K562 (cell line): ENCODE measurements around the gene CHST2. TPM values are rescaled to one million over a fixed set of nuclear protein-coding genes. Genes with fewer than 3 reads are reported as not detected.
A peak's percentile ranks its signal among the peaks of the same experiment; 100 is the strongest.

ENCODE experiments used
- CSDE1 ChIP-seq, 2 experiments: fragments of 450-650 bp; IDR thresholded peaks; 2 replicates each; pipeline ENCODE4 v1.6.1; 2016; ENCODE audit warnings: mild to moderate bottlenecking in 1 of 2
- GTF2B ChIP-seq: IDR thresholded peaks from 2 replicates; pipeline ENCODE4 v1.6.1; 2011; ENCODE audit not compliant: insufficient read length; ENCODE audit errors: extremely low read depth
- HNRNPLL ChIP-seq: fragments of 200-400 bp; formaldehyde crosslinking; IDR thresholded peaks from 2 replicates; pipeline ENCODE4 v1.6.1; 2017; ENCODE audit warnings: low read length, low read depth, mild to moderate bottlenecking; ENCODE audit not compliant: poor library complexity, severe bottlenecking
- RREB1 ChIP-seq: fragments of 250-450 bp; sonication (Bioruptor Pico); IDR thresholded peaks from 2 replicates; pipeline ENCODE4 v1.4.0; 2020
- SMAD4 ChIP-seq: fragments of 250-450 bp; sonication (Bioruptor Pico); conservative IDR thresholded peaks from 2 replicates; pipeline ENCODE4 v1.8.0; 2021; ENCODE audit warnings: inconsistent platforms, mild to moderate bottlenecking, moderate library complexity
- SMARCA4 ChIP-seq: fragments of 450-650 bp; IDR thresholded peaks from 2 replicates; pipeline ENCODE4 v1.6.1; 2016
- UBTF ChIP-seq, 2 experiments: IDR thresholded peaks; 2 replicates each; pipeline ENCODE4 v1.6.1; 2012; ENCODE audit warnings: improper control_type of control experiment in 2 of 2, low read depth in 2 of 2, low read length in 2 of 2, borderline replicate concordance in 1 of 2
- polyA plus RNA-seq, 8 experiments: library from polyadenylated mRNA; depleted of rRNA in 4 of 8; stranded (reverse) in 5 of 8; unstranded in 3 of 8; fragments of >200 nt; fragmentation: Nextera tagmentation in 2 of 8; fragmentation: Illumina TruSeq in 1 of 8; extraction: Ambion mirVana in 2 of 8; extraction: Trizol in 1 of 8; gene quantifications; 2 replicates each; pipeline versions ENCODE4 v1.2.1 to v1.2.3, GENCODE V29; 2011 to 2014; ENCODE audit warnings: inconsistent platforms in 1 of 8, missing spikeins in 1 of 8
- total RNA-seq, 7 experiments: library from RNA; depleted of rRNA in 6 of 7; stranded (reverse); fragments of >200 nt in 6 of 7; fragmentation: Illumina TruSeq in 2 of 7; extraction: Trizol in 2 of 7; gene quantifications; 2 replicates each; pipeline versions ENCODE4 v1.2.1 to v1.2.3, GENCODE V29; 2011 to 2021; ENCODE audit warnings: low replicate concordance in 1 of 7
- TF ChIP-seq, protein P1 (sequence below), 3 experiments: fragments of 200-800 bp in 1 of 3; fragments of 250-450 bp in 1 of 3; fragments of 450-650 bp in 1 of 3; sonication (Bioruptor Pico) in 1 of 3; sonication (Bioruptor generic) in 1 of 3; formaldehyde crosslinking in 1 of 3; IDR thresholded peaks; 2 replicates each; pipeline versions ENCODE4 v1.6.1 to v1.8.0; 2016 to 2022; ENCODE audit warnings: mild to moderate bottlenecking in 2 of 3, missing genetic modification characterization in 2 of 3, missing compliant biosample characterization in 1 of 3, moderate library complexity in 1 of 3
- TF ChIP-seq, protein P2 (sequence below): fragments of 250-450 bp; sonication (Bioruptor Pico); IDR thresholded peaks from 2 replicates; pipeline ENCODE4 v1.5.0; 2021; ENCODE audit warnings: mild to moderate bottlenecking, borderline replicate concordance

CHST2 gene
- total and polyA plus RNA-seq, 9 of the 15 experiments (the other 6 are each of a cell fraction or from before 2014, with no cell fraction given) = 3.4 to 60.3 (median 13.9) TPM

DNA sequence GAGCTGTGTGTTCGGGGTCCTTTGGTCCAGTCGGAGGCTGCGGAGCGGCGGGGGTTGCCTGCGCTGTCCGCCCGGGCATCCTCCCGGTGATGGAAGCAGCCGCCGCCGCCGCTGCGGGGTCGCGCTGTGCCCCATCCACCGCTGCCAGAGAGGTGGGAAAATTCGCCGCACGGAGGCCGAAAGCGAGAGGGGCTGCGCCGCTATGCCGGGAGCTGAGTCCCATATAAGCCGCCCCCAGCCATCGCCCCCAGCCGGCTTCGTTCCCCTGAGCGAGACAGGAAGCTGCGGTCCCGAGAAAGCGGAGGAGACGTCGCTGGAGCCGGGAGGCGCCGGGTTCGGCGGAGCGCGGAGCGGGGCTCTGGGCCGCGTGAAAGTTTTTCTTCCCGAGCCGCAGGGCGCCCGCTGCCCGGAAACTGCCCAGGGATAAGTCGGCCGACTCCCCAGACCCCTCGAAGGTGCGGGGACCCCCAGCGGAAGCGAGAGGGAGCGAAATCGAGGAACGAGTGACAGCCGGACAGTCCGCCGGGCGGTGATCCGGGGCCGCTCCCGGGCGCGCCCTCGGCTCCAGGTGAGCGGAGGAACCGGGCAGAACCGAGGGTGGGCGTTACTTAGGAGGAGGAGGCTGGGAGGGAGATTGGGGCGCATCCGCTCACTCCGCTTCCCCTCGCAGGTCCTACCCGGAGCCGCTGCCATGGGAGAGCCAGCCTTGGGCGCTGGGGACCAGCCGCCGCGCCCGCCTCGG is 574 bp downstream of the CHST2 start (continued):
- TF ChIP-seq RREB1 (CRISPR knock-in tag) (0 out of 2 replicates have a peak, but pooled peaks have one; percentile 35), GTF2B (no peak), UBTF (IDR thresholded peaks at IDR 0.05; ENCODE audit: borderline replicate concordance in 1 of 2, low read depth in 2 of 2, low read length in 2 of 2) (peak; percentile 42 to 59; a peak in 2 of 4 replicates), SMARCA4 (no peak), SMAD4 (CRISPR knock-in tag) (no peak), HNRNPLL (peak; percentile 47), CSDE1 (IDR thresholded peaks at IDR 0.05) (no peak)
- TF ChIP-seq, protein P1, sequence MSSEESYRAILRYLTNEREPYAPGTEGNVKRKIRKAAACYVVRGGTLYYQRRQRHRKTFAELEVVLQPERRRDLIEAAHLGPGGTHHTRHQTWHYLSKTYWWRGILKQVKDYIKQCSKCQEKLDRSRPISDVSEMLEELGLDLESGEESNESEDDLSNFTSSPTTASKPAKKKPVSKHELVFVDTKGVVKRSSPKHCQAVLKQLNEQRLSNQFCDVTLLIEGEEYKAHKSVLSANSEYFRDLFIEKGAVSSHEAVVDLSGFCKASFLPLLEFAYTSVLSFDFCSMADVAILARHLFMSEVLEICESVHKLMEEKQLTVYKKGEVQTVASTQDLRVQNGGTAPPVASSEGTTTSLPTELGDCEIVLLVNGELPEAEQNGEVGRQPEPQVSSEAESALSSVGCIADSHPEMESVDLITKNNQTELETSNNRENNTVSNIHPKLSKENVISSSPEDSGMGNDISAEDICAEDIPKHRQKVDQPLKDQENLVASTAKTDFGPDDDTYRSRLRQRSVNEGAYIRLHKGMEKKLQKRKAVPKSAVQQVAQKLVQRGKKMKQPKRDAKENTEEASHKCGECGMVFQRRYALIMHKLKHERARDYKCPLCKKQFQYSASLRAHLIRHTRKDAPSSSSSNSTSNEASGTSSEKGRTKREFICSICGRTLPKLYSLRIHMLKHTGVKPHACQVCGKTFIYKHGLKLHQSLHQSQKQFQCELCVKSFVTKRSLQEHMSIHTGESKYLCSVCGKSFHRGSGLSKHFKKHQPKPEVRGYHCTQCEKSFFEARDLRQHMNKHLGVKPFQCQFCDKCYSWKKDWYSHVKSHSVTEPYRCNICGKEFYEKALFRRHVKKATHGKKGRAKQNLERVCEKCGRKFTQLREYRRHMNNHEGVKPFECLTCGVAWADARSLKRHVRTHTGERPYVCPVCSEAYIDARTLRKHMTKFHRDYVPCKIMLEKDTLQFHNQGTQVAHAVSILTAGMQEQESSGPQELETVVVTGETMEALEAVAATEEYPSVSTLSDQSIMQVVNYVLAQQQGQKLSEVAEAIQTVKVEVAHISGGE (CRISPR knock-in tag; IDR thresholded peaks at IDR 0.05) = no peak
- TF ChIP-seq, protein P2, sequence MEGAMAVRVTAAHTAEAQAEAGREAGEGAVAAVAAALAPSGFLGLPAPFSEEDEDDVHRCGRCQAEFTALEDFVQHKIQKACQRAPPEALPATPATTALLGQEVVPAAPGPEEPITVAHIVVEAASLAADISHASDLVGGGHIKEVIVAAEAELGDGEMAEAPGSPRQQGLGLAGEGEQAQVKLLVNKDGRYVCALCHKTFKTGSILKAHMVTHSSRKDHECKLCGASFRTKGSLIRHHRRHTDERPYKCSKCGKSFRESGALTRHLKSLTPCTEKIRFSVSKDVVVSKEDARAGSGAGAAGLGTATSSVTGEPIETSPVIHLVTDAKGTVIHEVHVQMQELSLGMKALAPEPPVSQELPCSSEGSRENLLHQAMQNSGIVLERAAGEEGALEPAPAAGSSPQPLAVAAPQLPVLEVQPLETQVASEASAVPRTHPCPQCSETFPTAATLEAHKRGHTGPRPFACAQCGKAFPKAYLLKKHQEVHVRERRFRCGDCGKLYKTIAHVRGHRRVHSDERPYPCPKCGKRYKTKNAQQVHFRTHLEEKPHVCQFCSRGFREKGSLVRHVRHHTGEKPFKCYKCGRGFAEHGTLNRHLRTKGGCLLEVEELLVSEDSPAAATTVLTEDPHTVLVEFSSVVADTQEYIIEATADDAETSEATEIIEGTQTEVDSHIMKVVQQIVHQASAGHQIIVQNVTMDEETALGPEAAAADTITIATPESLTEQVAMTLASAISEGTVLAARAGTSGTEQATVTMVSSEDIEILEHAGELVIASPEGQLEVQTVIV (CRISPR knock-in tag) = no peak
